Astrocyte of the cerebellum (primary cell): ENCODE data around the gene MCM3.
A peak's percentile ranks its signal among the peaks of the same experiment; 100 is the strongest.

Experiments
- DNase-seq: peaks from one replicate; pipeline ENCODE4 v3.0.0-alpha.2; 2011; ENCODE audit warnings: low read depth
- H3K4me3 ChIP-seq: 2 replicates; pipeline ENCODE4 v1.5.1; 2011; ENCODE audit warnings: mild to moderate bottlenecking, low read depth, low read length, moderate library complexity
- CTCF ChIP-seq: IDR thresholded peaks from 2 replicates; pipeline ENCODE4 v1.5.1; 2012; ENCODE audit warnings: low read length, low read depth, moderate library complexity, mild to moderate bottlenecking; ENCODE audit errors: missing control alignments
- in situ Hi-C: cut with HindIII; loops from 2 replicates; pipeline ENCODE4 v1.10.0; 2017; ENCODE audit warnings: low sequenced_read_pairs

The MCM3 gene

GRCh38 chr6:52283111-52283510 is 1.4 kb downstream of the MCM3 start:
- TF ChIP-seq CTCF, result no peak
- in situ Hi-C loops, result no loop called here
- H3K4me3 ChIP-seq, result peak overlapping the region; percentile 13
- DNase-seq, result no peak

- no peak overlapping the region for H3K4me3 ChIP-seq
- in situ Hi-C loops, result no loop called here
- no peak for DNase-seq
- TF ChIP-seq CTCF, result no peak
Measured at GRCh38 chr6:52276130-52276529, 8.4 kb downstream of the MCM3 start.

- no peak overlapping the region for H3K4me3 ChIP-seq
- DNase-seq, result no peak
- in situ Hi-C loops, result loop anchor here (25.0 kb wide), 1 partner anchor 390 kb away; the partner anchor contains the start of gene TMEM14A
- no peak for TF ChIP-seq CTCF
Measured at GRCh38 chr6:52271852-52272460, 12.6 kb downstream of the MCM3 start.

- H3K4me3 ChIP-seq, result no peak overlapping the region
- in situ Hi-C loops, result loop anchor here (25.0 kb wide), 1 partner anchor 398 kb away; the partner anchor contains the start of gene TMEM14A
- DNase-seq, result peak; percentile 32
- TF ChIP-seq CTCF, result peak; percentile 99
Measured at GRCh38 chr6:52263709-52264540, 20.6 kb downstream of the MCM3 start.

- no peak for DNase-seq
- no peak for TF ChIP-seq CTCF
Measured at GRCh38 chr6:52262620-52263344, 21.8 kb downstream of the MCM3 start.

GRCh38 chr6:52261229-52261628 is 23.3 kb downstream of the MCM3 start:
- H3K4me3 ChIP-seq, result no peak overlapping the region
- no peak for DNase-seq
- TF ChIP-seq CTCF, result no peak
- in situ Hi-C loops, result loop anchor here (25.0 kb wide), 1 partner anchor 401 kb away; the partner anchor contains the start of gene TMEM14A

More at GRCh38 chr6:52262620-52263344, 21.8 kb downstream of the MCM3 start:
- in situ Hi-C loops, result loop anchor here (25.0 kb wide), 1 partner anchor 400 kb away; the partner anchor contains the start of gene TMEM14A
- no peak overlapping the region for H3K4me3 ChIP-seq
